B cell (primary cell): Measurements from ENCODE around the gene FAR2.

Experiments used
- EZH2 ChIP-seq: IDR thresholded peaks from 2 replicates; pipeline ENCODE4 v1.6.1; 2012; ENCODE audit warnings: borderline replicate concordance, low read depth, mild to moderate bottlenecking, moderate library complexity, low read length; ENCODE audit not compliant: insufficient read depth, poor library complexity, severe bottlenecking
- TF ChIP-seq, protein P1 (sequence below): fragments of 200-600 bp; IDR thresholded peaks from one replicate; pipeline ENCODE4 v1.8.0; 2022; ENCODE audit warnings: antibody characterized with exemption, mild to moderate bottlenecking

DNA sequence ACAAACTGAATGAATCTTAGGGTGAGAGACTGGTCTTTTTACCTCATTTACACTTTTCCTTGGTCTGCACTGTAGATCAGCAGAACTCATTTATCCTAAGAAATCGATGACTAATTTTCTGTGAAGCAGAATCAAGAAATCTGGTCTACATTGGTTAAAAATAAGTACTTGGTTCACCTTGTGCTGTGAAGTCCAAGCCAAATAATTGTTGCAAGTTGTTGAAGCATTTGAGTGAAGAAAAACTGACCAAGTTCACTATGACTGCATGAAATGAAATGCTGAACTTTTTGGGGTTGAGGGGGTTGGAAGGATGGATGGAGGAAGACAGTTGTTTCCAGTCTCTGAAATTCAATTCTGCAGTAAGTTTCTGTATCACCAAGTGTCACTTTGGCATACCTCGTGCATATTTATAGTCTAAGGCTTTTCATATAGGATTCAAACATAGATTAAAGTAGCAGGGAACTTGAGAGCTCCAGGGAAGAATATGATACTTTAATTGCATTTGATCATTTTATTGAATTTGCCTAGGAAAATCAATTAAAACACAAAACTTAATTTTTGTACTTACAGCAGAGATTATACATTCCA, 75.0 kb downstream of the FAR2 start:
- TF ChIP-seq, protein P1, sequence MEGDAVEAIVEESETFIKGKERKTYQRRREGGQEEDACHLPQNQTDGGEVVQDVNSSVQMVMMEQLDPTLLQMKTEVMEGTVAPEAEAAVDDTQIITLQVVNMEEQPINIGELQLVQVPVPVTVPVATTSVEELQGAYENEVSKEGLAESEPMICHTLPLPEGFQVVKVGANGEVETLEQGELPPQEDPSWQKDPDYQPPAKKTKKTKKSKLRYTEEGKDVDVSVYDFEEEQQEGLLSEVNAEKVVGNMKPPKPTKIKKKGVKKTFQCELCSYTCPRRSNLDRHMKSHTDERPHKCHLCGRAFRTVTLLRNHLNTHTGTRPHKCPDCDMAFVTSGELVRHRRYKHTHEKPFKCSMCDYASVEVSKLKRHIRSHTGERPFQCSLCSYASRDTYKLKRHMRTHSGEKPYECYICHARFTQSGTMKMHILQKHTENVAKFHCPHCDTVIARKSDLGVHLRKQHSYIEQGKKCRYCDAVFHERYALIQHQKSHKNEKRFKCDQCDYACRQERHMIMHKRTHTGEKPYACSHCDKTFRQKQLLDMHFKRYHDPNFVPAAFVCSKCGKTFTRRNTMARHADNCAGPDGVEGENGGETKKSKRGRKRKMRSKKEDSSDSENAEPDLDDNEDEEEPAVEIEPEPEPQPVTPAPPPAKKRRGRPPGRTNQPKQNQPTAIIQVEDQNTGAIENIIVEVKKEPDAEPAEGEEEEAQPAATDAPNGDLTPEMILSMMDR: no peak
- TF ChIP-seq EZH2: no peak
